GM10248 (cell line): Measurements from ENCODE around the gene SCFD2.

ENCODE experiments used
- CTCF ChIA-PET: fragments of 300-600 bp; sonication (Branson Sonifier 250); formaldehyde crosslinking; extraction: SDS; loops from one replicate; lab custom pipeline; 2021; ENCODE audit warnings: antibody characterized with exemption; lab: Yijun Ruan, JAX
- POLR2A ChIA-PET: fragments of 350-650 bp; sonication (Branson Sonifier 250); formaldehyde crosslinking; extraction: SDS; loops from one replicate; lab custom pipeline; 2020; ENCODE audit warnings: antibody characterized with exemption; lab: Yijun Ruan, JAX
- DNase-seq: peaks from one replicate; pipeline ENCODE4 v3.0.0; 2012; ENCODE audit errors: extremely low spot score
- CTCF ChIP-seq: IDR thresholded peaks from 2 replicates; pipeline ENCODE4 v1.5.1; 2012; ENCODE audit warnings: mild to moderate bottlenecking, low read depth; ENCODE audit errors: extremely low read depth, missing control alignments, control extremely low read depth

Gene SCFD2

GRCh38 chr4:53016099-53016820 is 349.6 kb downstream of the SCFD2 start:
- ChIA-PET CTCF (interaction anchor here (0.8 to 5.1 kb wide), 11 partner anchors 9 to 1217 kb away, joined by 3 to 35 read pairs (median 6); no protein-coding TSS in a partner anchor), POLR2A (no interaction called here)
- TF ChIP-seq CTCF, result no peak
- DNase-seq, result no peak

- ChIA-PET POLR2A (no interaction called here), CTCF (interaction anchor here (0.8 to 5.1 kb wide), 14 partner anchors 9 to 1218 kb away, joined by 3 to 35 read pairs (median 5); no protein-coding TSS in a partner anchor)
- no peak for DNase-seq
- TF ChIP-seq CTCF, result peak; percentile 56
These were observed 350.2 kb downstream of the SCFD2 start for GRCh38 chr4:53015681-53016080.

GRCh38 chr4:53014881-53015280 is 351.0 kb downstream of the SCFD2 start:
- no peak for DNase-seq
- POLR2A ChIA-PET, result no interaction called here
- CTCF ChIA-PET, result interaction anchor here (0.8 to 5.1 kb wide), 11 partner anchors 8 to 1219 kb away, joined by 3 to 35 read pairs (median 4); no protein-coding TSS in a partner anchor
- TF ChIP-seq CTCF, result no peak

GRCh38 chr4:53013873-53014775 is 351.7 kb downstream of the SCFD2 start:
- no peak for DNase-seq
- no peak for TF ChIP-seq CTCF
- ChIA-PET CTCF (interaction anchor here (1.2 to 5.1 kb wide), 9 partner anchors 8 to 1219 kb away, joined by 3 to 35 read pairs (median 8); no protein-coding TSS in a partner anchor), POLR2A (no interaction called here)

- TF ChIP-seq CTCF, result no peak
- CTCF ChIA-PET, result interaction anchor here (0.9 to 5.1 kb wide), 5 partner anchors 11 to 1221 kb away, joined by 3 to 35 read pairs (median 6); no protein-coding TSS in a partner anchor
- POLR2A ChIA-PET, result interaction anchor here (0.9 kb wide), 1 partner anchor 301 kb away, joined by 3 read pairs; no protein-coding TSS in a partner anchor
- no peak for DNase-seq
These were observed 353.1 kb downstream of the SCFD2 start for GRCh38 chr4:53012738-53013137.
